HFF-Myc (cell line): Measurements from ENCODE around the gene TMEM235.
A peak's percentile ranks its signal among the peaks of the same experiment; 100 is the strongest.

Source experiments
- DNase-seq: peaks from one replicate; pipeline ENCODE4 v3.0.0-alpha.2; 2011; ENCODE audit warnings: low read depth; ENCODE audit errors: extremely low read depth
- H3K4me3 ChIP-seq: replicated peaks from 2 replicates; pipeline ENCODE4 v1.5.1; 2011; ENCODE audit warnings: low read depth, mild to moderate bottlenecking, control low read depth, low read length
- CTCF ChIP-seq: IDR thresholded peaks from 2 replicates; pipeline ENCODE4 v1.5.1; 2012; ENCODE audit warnings: mild to moderate bottlenecking, low read depth, low read length, control low read depth; ENCODE audit errors: missing control alignments

Gene TMEM235

GRCh38 chr17:78248051-78248914, 16.9 kb downstream of the TMEM235 start:
- no peak for DNase-seq
- H3K4me3 ChIP-seq: no peak overlapping the region
- TF ChIP-seq CTCF: no peak

GRCh38 chr17:78249074-78249817, 17.8 kb downstream of the TMEM235 start:
- no peak for TF ChIP-seq CTCF
- H3K4me3 ChIP-seq: no peak overlapping the region
- no peak for DNase-seq

GRCh38 chr17:78249818-78250806, 18.7 kb downstream of the TMEM235 start:
- TF ChIP-seq CTCF: no peak
- H3K4me3 ChIP-seq: no peak overlapping the region
- no peak for DNase-seq

GRCh38 chr17:78250891-78251772, 19.7 kb downstream of the TMEM235 start:
- peak; percentile 99 for TF ChIP-seq CTCF
- H3K4me3 ChIP-seq: no peak overlapping the region
- peak; percentile 44 for DNase-seq

GRCh38 chr17:78251773-78252103, 20.3 kb downstream of the TMEM235 start:
- TF ChIP-seq CTCF: no peak
- H3K4me3 ChIP-seq: no peak overlapping the region
- DNase-seq: no peak
